Stimulated activated CD4-positive, alpha-beta T cell treated with anti-CD3 and anti-CD28 coated beads, TNF-alpha, amount 100 ng/mL, for 1 hour (primary cell): ENCODE measurements around the gene MYO1F.
"Not testable (repeated sequence)": the region's sequence is repeated elsewhere in the genome, so short reads cannot be mapped to it uniquely, and the experiment has no call there.

Experiments
- DNase-seq, 3 donors: peaks; one replicate each; pipeline ENCODE4 v3.0.0-alpha.2; 2020; ENCODE audit warnings: low read depth in 3 of 3, low spot score in 1 of 3

The MYO1F gene

GRCh38 chr19:8567522-8568172, 9.6 kb downstream of the MYO1F start:
- DNase-seq: no peak

- DNase-seq: no peak
Observed at GRCh38 chr19:8566855-8567254, 10.4 kb downstream of the MYO1F start.

GRCh38 chr19:8564866-8565265, 12.4 kb downstream of the MYO1F start:
- DNase-seq: not testable (repeated sequence)

- no peak for DNase-seq
Observed at GRCh38 chr19:8561075-8561764, 16.0 kb downstream of the MYO1F start.

- DNase-seq: no peak
Observed at GRCh38 chr19:8558325-8558724, 18.9 kb downstream of the MYO1F start.

GRCh38 chr19:8557642-8558238, 19.5 kb downstream of the MYO1F start:
- no peak for DNase-seq

- not testable (repeated sequence) for DNase-seq
Observed at GRCh38 chr19:8553729-8554128, 23.5 kb downstream of the MYO1F start.

- DNase-seq: no peak
Observed at GRCh38 chr19:8552810-8553209, 24.4 kb downstream of the MYO1F start.

GRCh38 chr19:8550070-8550469, 27.2 kb downstream of the MYO1F start:
- no peak for DNase-seq

- DNase-seq: no peak
Observed at GRCh38 chr19:8545743-8546142, 31.5 kb downstream of the MYO1F start.

GRCh38 chr19:8544168-8544567, 33.1 kb downstream of the MYO1F start:
- DNase-seq: no peak

GRCh38 chr19:8539621-8540149, 37.6 kb downstream of the MYO1F start:
- DNase-seq: no peak

- DNase-seq: no peak
Observed at GRCh38 chr19:8537099-8537498, 40.1 kb downstream of the MYO1F start.

GRCh38 chr19:8536282-8536681, 41.0 kb downstream of the MYO1F start:
- no peak for DNase-seq

GRCh38 chr19:8532225-8532624, 45.0 kb downstream of the MYO1F start:
- DNase-seq: no peak

GRCh38 chr19:8531470-8531869, 45.8 kb downstream of the MYO1F start:
- no peak for DNase-seq

GRCh38 chr19:8530061-8530679, 47.1 kb downstream of the MYO1F start:
- DNase-seq: no peak

- no peak for DNase-seq
Observed at GRCh38 chr19:8529369-8530006, 47.8 kb downstream of the MYO1F start.

- no peak for DNase-seq
Observed at GRCh38 chr19:8528500-8528899, 48.7 kb downstream of the MYO1F start.

- DNase-seq: no peak
Observed at GRCh38 chr19:8526345-8527091, 50.7 kb downstream of the MYO1F start.

GRCh38 chr19:8525401-8525684, 51.9 kb downstream of the MYO1F start:
- no peak for DNase-seq
